Activated T-cell treated with anti-CD3 and anti-CD28 coated beads, Interleukin-2, amount 50 U/mL, for 72 hours (primary cell): ENCODE data around the gene DKK1. TPM values are rescaled to one million over a fixed set of nuclear protein-coding genes. Genes with fewer than 3 reads are reported as not detected.

Experiments
- ATAC-seq, 2 donors: fragments of 150-1000 bp; cut with Tn5 transposase; replicated peaks in 1 of 2; 2 replicates each; pipeline ENCODE4 v1.10.0; 2021; ENCODE audit warnings: moderate library complexity in 2 of 2, mild to moderate bottlenecking in 1 of 2
- DNase-seq, 2 donors: peaks; one replicate each; pipeline ENCODE4 v3.0.0; 2021 to 2022; ENCODE audit warnings: mixed read lengths in 1 of 2
- H3K27ac Mint-ChIP-seq: one replicate; pipeline ENCODE4 v1.8.0; 2022; ENCODE audit warnings: mild to moderate bottlenecking, moderate library complexity, mixed read lengths
- H3K27me3 Mint-ChIP-seq: one replicate; pipeline ENCODE4 v1.8.0; 2022; ENCODE audit warnings: low read depth, mixed read lengths
- H3K36me3 Mint-ChIP-seq, 2 donors: one replicate each; pipeline ENCODE4 v1.8.0; 2022; ENCODE audit warnings: mixed read lengths in 2 of 2, mild to moderate bottlenecking in 1 of 2; ENCODE audit not compliant: insufficient read depth in 2 of 2
- H3K4me1 Mint-ChIP-seq: one replicate; pipeline ENCODE4 v1.8.0; 2022; ENCODE audit warnings: low read depth, mixed read lengths
- H3K4me3 Mint-ChIP-seq, 2 donors: one replicate each; pipeline ENCODE4 v1.8.0; 2022; ENCODE audit warnings: mild to moderate bottlenecking in 2 of 2, mixed read lengths in 2 of 2, moderate library complexity in 2 of 2
- H3K9me3 Mint-ChIP-seq, 2 donors: one replicate each; pipeline ENCODE4 v1.8.0; 2022; ENCODE audit warnings: mixed read lengths in 2 of 2
- total RNA-seq, 2 donors: library from RNA; stranded (reverse); gene quantifications; one replicate each; pipeline ENCODE4 v1.2.3, GENCODE V29; 2022

DKK1 gene
- total RNA-seq, 2 donors from 2014 or later: not detected

DNA sequence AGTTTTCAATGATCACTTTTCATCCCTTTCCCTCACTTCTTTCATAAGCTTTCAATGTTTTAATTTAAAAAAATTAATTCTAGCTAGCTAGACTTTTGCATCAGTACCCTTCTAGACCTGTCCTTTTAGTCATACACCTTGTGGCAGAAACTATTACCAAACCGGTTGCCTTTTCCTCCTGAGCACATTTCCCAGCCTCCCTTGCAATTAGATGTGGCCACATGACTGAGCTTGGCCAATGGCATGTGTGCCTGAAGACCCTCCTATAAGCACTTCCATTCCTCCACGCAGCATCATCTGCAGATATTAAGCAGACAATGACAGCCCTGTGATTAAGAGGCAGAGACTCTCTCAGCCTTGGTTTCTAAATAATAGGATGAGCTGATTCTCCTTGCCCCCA, 12.3 kb downstream of the DKK1 start:
- Mint-ChIP-seq H3K4me1 (no peaks in the 10 kb centered on the region), H3K36me3 (no peaks in the 10 kb centered on the region), H3K27ac (no peak overlapping the region), H3K27me3 (no peaks in the 10 kb centered on the region), H3K9me3 (peaks cover 0 to 2% of the 10 kb centered on the region in 2 donors), H3K4me3 (no peak overlapping the region)
- ATAC-seq (no peak), DNase-seq (no peak)

DNA sequence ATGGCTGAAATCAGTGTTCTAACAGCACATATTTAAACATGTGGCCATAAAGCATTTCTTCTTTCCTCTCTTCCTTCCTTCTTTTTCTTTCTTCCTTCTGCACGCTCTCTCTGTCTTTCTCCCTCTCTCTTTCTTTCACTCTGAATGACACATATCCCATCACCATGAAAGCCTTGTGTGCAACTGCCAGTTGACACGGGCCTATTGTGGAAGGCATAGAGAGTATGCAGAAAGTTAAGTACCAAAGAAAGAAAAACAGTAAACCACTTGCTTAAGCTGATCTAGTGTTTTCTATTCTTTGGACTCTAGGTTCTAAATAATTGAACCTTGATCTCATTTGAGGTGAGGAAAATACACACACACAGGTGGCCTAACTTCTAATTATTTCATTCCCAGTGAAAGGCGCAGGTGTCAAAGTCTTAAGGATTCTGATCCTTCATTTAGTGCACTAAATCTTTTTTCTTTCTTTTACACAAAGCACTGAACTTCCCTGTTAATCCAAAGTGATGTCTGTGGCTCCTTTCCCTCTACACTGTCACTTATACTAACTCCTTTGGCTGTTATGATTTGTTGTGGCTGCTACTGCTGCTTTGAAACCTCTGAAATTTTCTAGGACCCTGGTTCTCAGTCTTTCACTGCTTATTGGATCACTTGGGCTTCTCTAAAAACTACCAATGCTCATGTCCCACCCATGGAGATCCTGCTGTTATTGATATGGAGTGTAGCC, 17.7 kb downstream of the DKK1 start:
- Mint-ChIP-seq H3K4me1 (no peaks in the 10 kb centered on the region), H3K4me3 (no peak overlapping the region), H3K27me3 (no peaks in the 10 kb centered on the region), H3K27ac (no peak overlapping the region), H3K36me3 (no peaks in the 10 kb centered on the region), H3K9me3 (no peaks in the 10 kb centered on the region)
- no peak for ATAC-seq
- no peak for DNase-seq

GRCh38 chr10:52332815-52333214, 18.7 kb downstream of the DKK1 start:
- no peak overlapping the region for H3K4me3 Mint-ChIP-seq

DNA sequence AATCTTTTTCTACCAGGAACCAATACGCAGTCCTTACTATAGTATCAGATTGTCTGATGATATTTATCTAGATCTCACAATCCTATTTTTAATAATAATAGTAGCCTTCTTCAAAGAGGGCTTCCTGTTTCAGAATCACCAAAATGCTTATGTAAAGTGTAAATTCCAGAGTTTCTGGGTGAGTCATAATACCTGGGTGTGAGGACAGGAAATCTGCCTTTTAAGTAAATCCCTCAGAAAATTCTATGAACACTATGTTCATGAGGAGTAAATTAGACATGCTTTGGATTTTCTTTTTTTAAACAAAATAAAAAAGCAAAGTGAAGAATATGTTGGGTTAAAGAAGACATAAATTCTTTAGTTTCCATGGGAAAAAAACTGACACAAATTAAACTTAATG, 20.5 kb downstream of the DKK1 start:
- no peaks in the 10 kb centered on the region for H3K9me3 Mint-ChIP-seq
- no peaks in the 10 kb centered on the region for H3K36me3 Mint-ChIP-seq
- H3K27me3 Mint-ChIP-seq: no peaks in the 10 kb centered on the region
- no peak overlapping the region for H3K27ac Mint-ChIP-seq
- ATAC-seq (no peak), DNase-seq (no peak)
- no peak overlapping the region for H3K4me3 Mint-ChIP-seq
- no peaks in the 10 kb centered on the region for H3K4me1 Mint-ChIP-seq

More at GRCh38 chr10:52332815-52333214, 18.7 kb downstream of the DKK1 start:
- DNase-seq (no peak), ATAC-seq (no peak)
- H3K27ac Mint-ChIP-seq: no peak overlapping the region
- H3K36me3 Mint-ChIP-seq: no peaks in the 10 kb centered on the region
- H3K9me3 Mint-ChIP-seq: no peaks in the 10 kb centered on the region
- H3K4me1 Mint-ChIP-seq: no peaks in the 10 kb centered on the region
- no peaks in the 10 kb centered on the region for H3K27me3 Mint-ChIP-seq

- Mint-ChIP-seq H3K4me1 (no peaks in the 10 kb centered on the region), H3K36me3 (no peaks in the 10 kb centered on the region), H3K27me3 (no peaks in the 10 kb centered on the region), H3K27ac (no peak overlapping the region), H3K9me3 (no peaks in the 10 kb centered on the region), H3K4me3 (no peak overlapping the region)
- ATAC-seq (no peak), DNase-seq (no peak)
Observed at GRCh38 chr10:52335665-52336064, 21.6 kb downstream of the DKK1 start.

DNA sequence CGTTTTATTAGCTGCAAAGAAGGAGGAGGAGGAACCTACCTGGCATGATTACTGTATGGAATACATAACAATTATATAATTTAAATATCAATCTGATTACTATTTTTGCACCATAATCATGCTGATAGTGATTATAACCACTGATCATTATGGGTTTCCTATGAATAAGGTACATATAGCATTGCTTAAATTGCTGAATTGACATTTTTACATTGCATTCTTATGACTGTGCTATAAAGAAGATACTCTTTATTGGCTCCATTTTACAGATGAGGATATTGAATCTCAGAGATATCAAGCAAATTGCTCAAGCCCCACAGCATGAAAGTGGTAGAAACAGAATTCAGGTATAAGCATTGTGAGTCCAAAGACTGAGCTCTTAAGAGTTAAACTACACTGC, 23.1 kb downstream of the DKK1 start:
- no peaks in the 10 kb centered on the region for H3K9me3 Mint-ChIP-seq
- no peaks in the 10 kb centered on the region for H3K27me3 Mint-ChIP-seq
- no peak for ATAC-seq
- H3K4me1 Mint-ChIP-seq: no peaks in the 10 kb centered on the region
- no peak for DNase-seq
- H3K27ac Mint-ChIP-seq: no peak overlapping the region
- H3K36me3 Mint-ChIP-seq: no peaks in the 10 kb centered on the region
- no peak overlapping the region for H3K4me3 Mint-ChIP-seq

DNA sequence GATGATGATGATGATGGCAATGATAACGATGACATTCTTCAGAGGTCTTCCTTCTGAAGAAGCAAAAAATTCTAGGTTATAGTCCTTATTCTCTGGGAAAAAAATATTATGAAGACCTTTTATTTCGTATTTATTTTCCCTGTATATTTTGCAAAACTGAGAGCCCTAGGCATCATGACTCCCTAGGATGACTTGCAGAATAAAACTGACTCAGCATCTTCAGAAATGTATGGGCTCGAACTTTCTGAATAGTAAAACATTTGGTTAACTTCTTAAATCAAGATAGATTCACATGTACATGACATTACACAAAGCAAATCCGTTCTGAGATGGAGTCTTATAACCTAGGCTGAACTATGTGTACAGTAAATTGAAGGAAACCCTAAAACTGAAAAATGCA, 29.4 kb downstream of the DKK1 start:
- Mint-ChIP-seq H3K27me3 (no peaks in the 10 kb centered on the region), H3K4me3 (no peak overlapping the region), H3K4me1 (no peaks in the 10 kb centered on the region), H3K9me3 (no peaks in the 10 kb centered on the region), H3K36me3 (no peaks in the 10 kb centered on the region), H3K27ac (no peak overlapping the region)
- ATAC-seq (no peak), DNase-seq (no peak)

DNA sequence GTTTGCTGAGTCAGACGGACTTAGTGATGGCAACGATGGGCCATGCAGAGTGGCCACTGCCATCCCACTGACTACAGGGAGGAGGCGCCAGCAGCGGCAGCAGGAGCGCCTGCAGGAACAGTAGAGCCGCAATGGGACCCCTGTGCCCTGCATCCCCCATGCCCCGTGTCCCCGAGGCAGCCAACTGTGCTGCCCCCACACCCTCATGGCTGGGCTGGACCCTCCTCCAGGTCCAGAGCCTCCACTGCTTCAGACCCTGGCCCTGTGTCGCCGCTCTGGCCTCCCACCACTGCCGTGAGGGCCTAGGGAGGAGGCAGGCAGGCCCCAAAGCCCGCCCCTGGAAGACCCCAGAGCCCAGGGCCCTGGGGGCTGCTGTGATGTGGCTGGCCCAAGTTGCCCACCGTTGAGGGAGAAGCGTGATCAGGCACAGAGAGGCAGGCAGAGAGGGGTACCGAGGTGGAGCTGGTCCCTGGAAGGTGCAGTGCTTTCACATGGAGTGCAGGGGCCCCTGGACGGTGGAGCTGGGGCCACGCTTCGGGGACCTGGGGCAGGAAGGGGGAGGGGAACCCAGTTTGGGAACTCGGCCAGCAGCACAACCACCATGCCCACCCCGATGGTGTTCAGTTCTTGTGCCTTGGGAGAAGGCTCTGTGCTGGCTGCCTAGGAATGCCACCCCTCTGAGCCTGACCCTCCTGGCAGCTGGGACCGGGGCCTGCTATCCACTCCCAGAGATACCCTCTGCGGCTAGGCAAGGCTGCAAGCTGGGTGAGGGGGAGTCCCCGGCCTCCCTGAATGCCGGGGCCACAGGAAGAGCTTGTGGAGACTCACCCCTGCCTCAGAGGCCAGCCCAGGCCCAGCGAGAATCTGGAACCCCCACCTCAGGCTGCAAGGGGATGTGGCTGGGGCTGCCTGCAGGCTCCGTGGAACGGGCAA, 32.6 kb downstream of the DKK1 start:
- H3K36me3 Mint-ChIP-seq: no peaks in the 10 kb centered on the region
- H3K27ac Mint-ChIP-seq: no peak overlapping the region
- ATAC-seq (no peak), DNase-seq (no peak)
- H3K9me3 Mint-ChIP-seq: peaks cover 0 to 1% of the 10 kb centered on the region in 2 donors
- H3K4me1 Mint-ChIP-seq: no peaks in the 10 kb centered on the region
- H3K27me3 Mint-ChIP-seq: no peaks in the 10 kb centered on the region
- no peak overlapping the region for H3K4me3 Mint-ChIP-seq

DNA sequence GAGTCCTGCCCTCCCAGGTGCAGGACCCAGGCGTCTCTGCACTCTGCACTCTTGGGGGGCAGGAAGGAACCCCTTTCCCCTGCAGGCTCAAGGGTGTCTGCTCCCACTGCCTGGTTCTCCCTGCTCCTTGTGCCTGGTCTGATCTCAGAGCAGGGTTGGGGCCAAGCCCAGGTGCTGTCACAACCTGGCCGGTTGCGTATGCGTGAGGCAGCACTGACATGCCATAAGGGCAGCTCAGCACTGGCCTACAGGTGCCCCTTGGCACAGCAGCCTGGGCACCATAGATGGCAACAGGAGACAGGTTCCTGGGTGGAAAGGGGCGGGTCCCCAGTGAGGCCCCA, 33.2 kb downstream of the DKK1 start:
- Mint-ChIP-seq H3K4me3 (no peak overlapping the region), H3K36me3 (no peaks in the 10 kb centered on the region), H3K27me3 (no peaks in the 10 kb centered on the region), H3K27ac (no peak overlapping the region), H3K4me1 (no peaks in the 10 kb centered on the region), H3K9me3 (peaks cover 0 to 1% of the 10 kb centered on the region in 2 donors)
- DNase-seq (no peak), ATAC-seq (no peak)

GRCh38 chr10:52348037-52348564, 34.0 kb downstream of the DKK1 start:
- H3K4me1 Mint-ChIP-seq: no peaks in the 10 kb centered on the region
- no peak overlapping the region for H3K27ac Mint-ChIP-seq
- H3K36me3 Mint-ChIP-seq: no peaks in the 10 kb centered on the region
- no peak for ATAC-seq
- DNase-seq: no peak
- no peaks in the 10 kb centered on the region for H3K27me3 Mint-ChIP-seq
- peaks cover 1 to 3% of the 10 kb centered on the region in 2 donors for H3K9me3 Mint-ChIP-seq
- no peak overlapping the region for H3K4me3 Mint-ChIP-seq

DNA sequence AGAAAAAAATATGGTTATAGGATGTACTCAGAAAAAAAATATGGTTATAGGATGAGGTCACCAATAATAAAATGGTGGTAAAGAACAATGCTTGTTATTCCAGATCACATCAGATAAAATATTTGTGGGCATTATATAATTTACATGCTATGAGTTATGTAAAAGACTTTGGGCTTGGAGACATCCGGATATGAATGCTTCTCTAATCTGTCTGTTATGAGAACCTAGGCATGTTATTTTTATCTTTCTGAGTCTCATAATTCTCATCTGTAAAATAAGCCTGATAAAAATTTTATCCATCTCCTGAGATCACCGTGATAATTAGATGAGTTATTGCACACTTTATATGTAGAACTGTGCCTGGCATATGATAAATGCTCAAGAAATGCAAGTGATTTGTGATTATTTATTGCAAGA, 37.8 kb downstream of the DKK1 start:
- Mint-ChIP-seq H3K36me3 (no peaks in the 10 kb centered on the region), H3K4me3 (no peak overlapping the region), H3K9me3 (peaks cover 1 to 5% of the 10 kb centered on the region in 2 donors), H3K27me3 (no peaks in the 10 kb centered on the region), H3K27ac (no peak overlapping the region), H3K4me1 (no peaks in the 10 kb centered on the region)
- ATAC-seq: no peak
- no peak for DNase-seq

GRCh38 chr10:52353205-52353604, 39.1 kb downstream of the DKK1 start:
- Mint-ChIP-seq H3K9me3 (peaks cover 1 to 5% of the 10 kb centered on the region in 2 donors), H3K27ac (no peak overlapping the region), H3K27me3 (no peaks in the 10 kb centered on the region), H3K4me3 (no peak overlapping the region), H3K36me3 (no peaks in the 10 kb centered on the region), H3K4me1 (no peaks in the 10 kb centered on the region)
- no peak for DNase-seq
- ATAC-seq: no peak

GRCh38 chr10:52353960-52354394, 39.9 kb downstream of the DKK1 start:
- no peak for ATAC-seq
- Mint-ChIP-seq H3K27me3 (no peaks in the 10 kb centered on the region), H3K4me1 (no peaks in the 10 kb centered on the region), H3K36me3 (no peaks in the 10 kb centered on the region), H3K4me3 (no peak overlapping the region), H3K9me3 (peaks cover 0 to 5% of the 10 kb centered on the region in 2 donors), H3K27ac (no peak overlapping the region)
- DNase-seq: no peak
